ENCODE measurements around the gene SLC22A15.

SLC22A15 gene

GRCh38 chr1:116062201-116062600 lies 85.9 kb downstream of the SLC22A15 start:
- no peak for TF ChIP-seq CTCF (IDR thresholded peaks at IDR 0.05)

- no peak for TF ChIP-seq CTCF (IDR thresholded peaks at IDR 0.05)
Observed at GRCh38 chr1:116064616-116065015, 88.3 kb downstream of the SLC22A15 start.

- TF ChIP-seq CTCF (IDR thresholded peaks at IDR 0.05), result no peak
Observed at GRCh38 chr1:116066868-116067565, 90.7 kb downstream of the SLC22A15 start.

- TF ChIP-seq CTCF (IDR thresholded peaks at IDR 0.05), result no peak
Observed at GRCh38 chr1:116067566-116067890, 91.2 kb downstream of the SLC22A15 start.

GRCh38 chr1:116075575-116075974 lies 99.3 kb downstream of the SLC22A15 start:
- no peak for TF ChIP-seq CTCF (IDR thresholded peaks at IDR 0.05)

- no peak for TF ChIP-seq CTCF (IDR thresholded peaks at IDR 0.05)
Observed at GRCh38 chr1:116075990-116076389, 99.7 kb downstream of the SLC22A15 start.

- TF ChIP-seq CTCF (IDR thresholded peaks at IDR 0.05), result no peak
Observed at GRCh38 chr1:116076831-116077230, 100.5 kb downstream of the SLC22A15 start.

- no peak for TF ChIP-seq CTCF (IDR thresholded peaks at IDR 0.05)
Observed at GRCh38 chr1:116078699-116079223, 102.4 kb downstream of the SLC22A15 start.
